PFSK-1 (cell line): ENCODE results near the gene PHAF1.

ENCODE experiments used
- FOXP2 ChIP-seq: optimal IDR thresholded peaks from 2 replicates; pipeline ENCODE3; 2011; ENCODE audit warnings: borderline replicate concordance, control low read depth, inconsistent platforms; ENCODE audit not compliant: insufficient read depth; ENCODE audit errors: extremely low read length, extremely low read depth
- POLR2AphosphoS5 ChIP-seq: IDR thresholded peaks from 2 replicates; pipeline ENCODE4 v1.6.1; 2012; ENCODE audit warnings: low read depth, mild to moderate bottlenecking, control low read depth, low read length, moderate library complexity
- SIN3A ChIP-seq: IDR thresholded peaks from 2 replicates; pipeline ENCODE4 v1.6.1; 2012; ENCODE audit warnings: mild to moderate bottlenecking, low read length, moderate library complexity, borderline replicate concordance; ENCODE audit not compliant: insufficient read depth
- TAF1 ChIP-seq: IDR thresholded peaks from 2 replicates; pipeline ENCODE4 v1.6.1; 2012; ENCODE audit warnings: low read length, control low read depth, borderline replicate concordance; ENCODE audit not compliant: insufficient read depth
- TF ChIP-seq, protein P1 (sequence below), 2 experiments: IDR thresholded peaks; 2 replicates each; pipeline versions ENCODE4 v1.6.1 to v1.8.0; 2011 to 2012; ENCODE audit warnings: low read depth in 2 of 2, low read length in 2 of 2, control low read depth in 1 of 2, inconsistent platforms in 1 of 2, mild to moderate bottlenecking in 1 of 2, moderate library complexity in 1 of 2; ENCODE audit not compliant: insufficient read depth in 1 of 2

PHAF1 gene

GRCh38 chr16:67129422-67129821 is 19.7 kb downstream of the PHAF1 start:
- TF ChIP-seq TAF1 (no peak), POLR2AphosphoS5 (no peak), SIN3A (no peak), FOXP2 (no peak)
- TF ChIP-seq, protein P1, sequence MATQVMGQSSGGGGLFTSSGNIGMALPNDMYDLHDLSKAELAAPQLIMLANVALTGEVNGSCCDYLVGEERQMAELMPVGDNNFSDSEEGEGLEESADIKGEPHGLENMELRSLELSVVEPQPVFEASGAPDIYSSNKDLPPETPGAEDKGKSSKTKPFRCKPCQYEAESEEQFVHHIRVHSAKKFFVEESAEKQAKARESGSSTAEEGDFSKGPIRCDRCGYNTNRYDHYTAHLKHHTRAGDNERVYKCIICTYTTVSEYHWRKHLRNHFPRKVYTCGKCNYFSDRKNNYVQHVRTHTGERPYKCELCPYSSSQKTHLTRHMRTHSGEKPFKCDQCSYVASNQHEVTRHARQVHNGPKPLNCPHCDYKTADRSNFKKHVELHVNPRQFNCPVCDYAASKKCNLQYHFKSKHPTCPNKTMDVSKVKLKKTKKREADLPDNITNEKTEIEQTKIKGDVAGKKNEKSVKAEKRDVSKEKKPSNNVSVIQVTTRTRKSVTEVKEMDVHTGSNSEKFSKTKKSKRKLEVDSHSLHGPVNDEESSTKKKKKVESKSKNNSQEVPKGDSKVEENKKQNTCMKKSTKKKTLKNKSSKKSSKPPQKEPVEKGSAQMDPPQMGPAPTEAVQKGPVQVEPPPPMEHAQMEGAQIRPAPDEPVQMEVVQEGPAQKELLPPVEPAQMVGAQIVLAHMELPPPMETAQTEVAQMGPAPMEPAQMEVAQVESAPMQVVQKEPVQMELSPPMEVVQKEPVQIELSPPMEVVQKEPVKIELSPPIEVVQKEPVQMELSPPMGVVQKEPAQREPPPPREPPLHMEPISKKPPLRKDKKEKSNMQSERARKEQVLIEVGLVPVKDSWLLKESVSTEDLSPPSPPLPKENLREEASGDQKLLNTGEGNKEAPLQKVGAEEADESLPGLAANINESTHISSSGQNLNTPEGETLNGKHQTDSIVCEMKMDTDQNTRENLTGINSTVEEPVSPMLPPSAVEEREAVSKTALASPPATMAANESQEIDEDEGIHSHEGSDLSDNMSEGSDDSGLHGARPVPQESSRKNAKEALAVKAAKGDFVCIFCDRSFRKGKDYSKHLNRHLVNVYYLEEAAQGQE (IDR thresholded peaks at IDR 0.05; ENCODE audit: insufficient read depth in 1 of 2, low read depth in 2 of 2, low read length in 2 of 2): no peak

DNA sequence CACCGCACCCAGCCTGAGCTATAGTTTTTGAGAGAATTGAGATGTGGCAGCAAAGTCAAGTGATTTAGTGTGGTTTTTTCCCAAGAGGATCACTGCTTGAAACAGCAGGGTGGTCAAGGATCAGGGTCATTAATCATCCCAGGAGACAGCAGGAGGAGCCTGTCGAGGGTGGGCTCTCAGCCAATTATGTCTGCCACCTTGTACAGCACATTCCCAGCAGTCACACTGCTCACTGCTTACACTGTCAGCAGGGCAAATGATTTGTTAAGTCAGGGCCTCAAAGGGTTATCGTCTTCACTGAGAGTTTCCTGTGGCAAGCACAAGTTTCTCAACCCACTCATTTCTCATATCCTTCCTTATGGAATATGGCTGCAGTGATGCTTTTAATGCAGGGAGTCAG is 27.9 kb downstream of the PHAF1 start:
- TF ChIP-seq, protein P1 (IDR thresholded peaks at IDR 0.05; ENCODE audit: insufficient read depth in 1 of 2, low read depth in 2 of 2, low read length in 2 of 2): no peak
- no peak for TF ChIP-seq POLR2AphosphoS5
- TF ChIP-seq TAF1: no peak
- TF ChIP-seq SIN3A: no peak
- no peak for TF ChIP-seq FOXP2

- TF ChIP-seq, protein P1 (IDR thresholded peaks at IDR 0.05; ENCODE audit: insufficient read depth in 1 of 2, low read depth in 2 of 2, low read length in 2 of 2): no peak
- TF ChIP-seq SIN3A: no peak
Observed at GRCh38 chr16:67141391-67141790, 31.6 kb downstream of the PHAF1 start.

GRCh38 chr16:67142342-67142741 is 32.6 kb downstream of the PHAF1 start:
- TF ChIP-seq SIN3A: no peak
- no peak for TF ChIP-seq TAF1
- TF ChIP-seq, protein P1 (IDR thresholded peaks at IDR 0.05; ENCODE audit: insufficient read depth in 1 of 2, low read depth in 2 of 2, low read length in 2 of 2): no peak
- TF ChIP-seq FOXP2: no peak
- TF ChIP-seq POLR2AphosphoS5: no peak

GRCh38 chr16:67144943-67145342 is 35.2 kb downstream of the PHAF1 start:
- TF ChIP-seq SIN3A (no peak), TAF1 (no peak), POLR2AphosphoS5 (no peak), FOXP2 (no peak)
- TF ChIP-seq, protein P1 (IDR thresholded peaks at IDR 0.05; ENCODE audit: insufficient read depth in 1 of 2, low read depth in 2 of 2, low read length in 2 of 2): no peak
